Stimulated activated CD4-positive, alpha-beta T cell treated with anti-CD3 and anti-CD28 coated beads, Interleukin-4, amount 100 ng/mL, for 48 hours (primary cell): ENCODE data around the gene TBCA.
"Not testable (repeated sequence)": the region's sequence is repeated elsewhere in the genome, so short reads cannot be mapped to it uniquely, and the experiment has no call there.

ENCODE experiments used
- DNase-seq, 2 donors: peaks; one replicate each; pipeline ENCODE4 v3.0.0-alpha.2; 2020; ENCODE audit warnings: low read depth in 2 of 2

Gene TBCA

DNA sequence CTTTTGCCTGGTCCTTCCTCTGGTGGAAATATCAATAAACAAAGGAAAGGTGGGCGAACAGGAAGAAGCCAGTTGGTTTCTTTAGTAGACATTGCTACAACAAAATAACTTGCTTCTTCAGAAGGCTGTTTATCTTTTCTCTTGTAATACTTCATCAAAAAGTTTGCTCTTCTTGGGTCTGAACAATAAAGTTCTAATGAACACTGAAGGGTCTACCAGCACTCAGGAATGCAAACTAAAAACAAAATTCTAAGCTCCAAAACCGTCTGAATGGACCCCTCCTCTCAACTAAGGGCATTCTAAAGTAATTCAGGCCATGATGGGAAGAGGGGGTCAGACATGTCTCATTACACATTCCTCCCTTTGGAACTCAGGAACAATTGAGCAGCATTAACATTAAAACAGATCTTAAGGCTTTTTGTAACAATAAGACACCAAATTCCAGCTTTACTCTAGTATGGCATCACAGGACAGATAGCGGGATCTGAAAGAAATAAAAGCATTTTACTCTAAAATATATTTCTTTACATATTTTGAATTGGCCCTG is 2.3 kb downstream of the TBCA start:
- no peak for DNase-seq

GRCh38 chr5:77772729-77773128 is 3.4 kb downstream of the TBCA start:
- DNase-seq: no peak

- DNase-seq: no peak
These were observed 4.7 kb downstream of the TBCA start for GRCh38 chr5:77771452-77771851.

DNA sequence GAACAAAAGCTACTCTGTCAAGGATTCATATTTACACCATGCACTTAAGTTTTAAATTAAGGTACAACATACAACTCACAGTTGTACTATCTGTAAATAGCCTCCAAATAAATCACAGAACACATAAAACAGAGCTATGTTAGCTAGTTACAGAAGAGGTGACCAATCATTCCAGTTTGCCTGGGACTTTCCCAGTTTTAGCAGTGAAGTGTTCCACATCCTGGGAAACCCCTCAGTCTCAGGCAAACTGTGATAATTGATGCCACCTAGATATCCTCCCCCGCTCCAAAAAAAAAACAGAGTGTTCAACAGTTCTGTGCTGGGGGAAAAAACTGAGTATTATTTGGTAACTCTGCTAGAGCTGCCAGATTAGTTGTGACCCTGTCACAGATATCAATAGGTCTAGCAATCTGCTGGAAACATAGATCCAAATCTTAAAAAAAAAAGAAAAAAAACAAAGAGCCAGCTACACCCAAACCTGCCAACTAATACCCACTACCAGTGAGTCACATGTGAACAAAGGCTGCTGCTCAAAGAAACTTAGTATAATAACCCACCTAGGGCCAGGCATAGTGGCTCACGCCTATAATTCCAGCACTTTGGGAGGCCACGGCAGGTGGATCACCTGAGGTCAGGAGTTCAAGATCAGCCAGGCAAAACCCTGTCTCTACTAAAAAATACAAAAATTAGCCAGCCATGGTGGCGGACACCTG is 5.7 kb downstream of the TBCA start:
- no peak for DNase-seq

GRCh38 chr5:77768978-77769377 is 7.2 kb downstream of the TBCA start:
- no peak for DNase-seq

GRCh38 chr5:77767301-77767700 is 8.8 kb downstream of the TBCA start:
- DNase-seq: no peak

- no peak for DNase-seq
These were observed 14.5 kb downstream of the TBCA start for GRCh38 chr5:77761606-77762005.

DNA sequence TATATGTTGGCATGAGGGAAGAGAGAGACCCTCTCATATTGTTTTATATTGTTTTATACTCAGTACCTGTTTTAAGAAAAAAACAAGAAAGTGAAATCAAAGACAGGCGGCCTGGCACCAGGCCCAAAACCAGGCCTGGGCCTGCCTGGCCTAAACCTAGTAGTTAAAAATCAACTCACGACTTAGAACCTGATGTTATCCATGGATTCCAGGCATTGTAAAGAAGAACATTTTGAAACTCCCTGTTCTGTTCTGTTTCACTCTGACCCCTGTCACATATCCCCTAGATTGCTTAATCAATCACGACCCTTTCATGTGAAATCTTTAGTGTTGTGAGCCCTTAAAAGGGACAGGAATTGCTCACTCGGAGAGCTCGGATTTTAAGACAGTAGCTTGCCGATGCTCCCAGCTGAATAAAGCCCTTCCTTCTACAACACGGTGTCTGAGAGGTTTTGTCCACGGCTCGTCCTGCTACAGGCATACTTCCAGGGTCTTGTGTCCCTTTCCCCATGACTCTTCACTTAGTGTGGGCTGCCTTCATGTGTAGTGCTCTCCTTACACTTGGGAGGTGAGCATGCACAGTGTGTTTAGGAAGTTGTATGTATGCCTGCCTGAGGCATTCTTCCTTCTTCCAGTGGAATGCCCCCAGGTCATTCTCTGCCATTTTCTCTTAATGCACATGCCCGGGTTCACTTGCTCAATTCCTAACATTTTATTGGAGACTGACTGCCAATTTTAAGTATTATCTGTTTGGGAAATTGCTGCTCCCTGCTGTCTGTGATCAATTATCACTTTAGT is 17.8 kb downstream of the TBCA start:
- DNase-seq: no peak

DNA sequence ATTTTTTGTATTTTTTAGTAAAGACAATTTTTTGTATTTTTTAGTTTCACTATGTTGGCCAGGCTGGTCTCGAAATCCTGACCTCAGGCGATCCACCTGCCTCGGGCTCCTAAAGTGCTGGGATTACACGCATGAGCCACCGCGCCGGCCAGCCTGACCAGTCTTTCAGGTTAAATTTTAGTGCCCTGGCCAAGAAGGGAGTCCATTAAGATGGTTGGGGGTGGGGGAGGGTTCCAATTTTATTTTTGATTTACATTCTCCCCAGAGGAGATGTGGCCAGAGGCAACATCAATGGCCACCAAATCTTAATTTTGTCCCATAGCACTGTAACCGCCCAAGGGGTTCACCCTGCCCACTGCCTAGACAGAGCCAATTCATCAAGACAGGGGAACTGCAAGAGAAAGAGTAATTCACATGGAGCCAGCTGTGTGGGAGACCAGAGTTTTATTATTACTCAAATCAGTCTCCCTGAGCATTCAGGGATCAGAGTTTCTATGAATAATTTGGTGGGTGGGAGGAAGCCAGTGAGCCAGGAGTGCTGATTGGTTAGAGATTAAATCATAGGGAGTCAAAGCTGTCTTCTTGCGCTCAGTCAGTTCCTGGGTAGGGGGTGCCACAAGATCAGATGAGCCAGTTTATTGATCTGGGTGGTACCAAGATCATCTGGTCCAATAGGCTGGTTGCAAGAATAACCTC is 24.7 kb downstream of the TBCA start:
- peak in 1 of 2 donors; percentile 26 for DNase-seq

GRCh38 chr5:77750928-77751327 is 25.2 kb downstream of the TBCA start:
- DNase-seq: not testable (repeated sequence)

GRCh38 chr5:77748160-77748559 is 28.0 kb downstream of the TBCA start:
- no peak for DNase-seq

GRCh38 chr5:77744116-77744515 is 32.0 kb downstream of the TBCA start:
- no peak for DNase-seq

DNA sequence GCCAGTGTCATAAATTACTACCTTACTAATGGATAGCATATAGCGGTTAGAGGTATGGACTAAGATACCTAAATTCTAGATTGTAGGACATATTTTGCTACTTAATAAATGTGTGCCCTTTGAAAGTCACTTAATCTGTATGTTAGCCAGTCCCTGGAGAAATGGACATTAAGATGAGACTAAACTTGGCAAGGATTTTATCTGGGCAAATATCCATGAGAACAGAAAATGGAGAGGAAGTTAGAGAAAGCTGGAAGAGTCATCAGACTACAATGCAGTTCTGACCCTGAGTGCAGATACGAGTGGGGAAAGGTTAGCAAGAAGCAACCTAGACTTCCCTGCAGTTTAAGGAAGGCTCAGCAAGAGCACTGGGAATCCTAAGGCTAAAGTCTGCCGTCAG is 33.0 kb downstream of the TBCA start:
- no peak for DNase-seq

DNA sequence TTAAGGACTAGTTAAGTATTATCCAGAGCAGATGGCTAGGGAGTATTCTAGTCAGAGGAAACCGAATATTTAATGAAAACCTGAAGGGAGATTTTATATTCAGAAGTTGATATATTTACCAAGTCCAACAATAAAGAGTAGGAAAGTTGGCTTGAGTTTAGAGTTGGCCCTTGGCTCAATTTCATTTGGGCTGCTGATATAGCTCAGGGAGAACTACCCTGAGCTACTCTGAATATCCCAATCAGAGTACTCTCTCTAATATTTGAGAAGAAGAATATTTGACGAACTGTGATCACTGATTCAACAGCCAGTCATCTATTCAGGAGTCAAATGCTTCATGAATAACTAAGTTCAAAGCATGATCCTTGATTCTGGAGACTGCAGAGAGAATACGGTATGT is 34.5 kb downstream of the TBCA start:
- no peak for DNase-seq

GRCh38 chr5:77734885-77735284 is 41.3 kb downstream of the TBCA start:
- DNase-seq: no peak

DNA sequence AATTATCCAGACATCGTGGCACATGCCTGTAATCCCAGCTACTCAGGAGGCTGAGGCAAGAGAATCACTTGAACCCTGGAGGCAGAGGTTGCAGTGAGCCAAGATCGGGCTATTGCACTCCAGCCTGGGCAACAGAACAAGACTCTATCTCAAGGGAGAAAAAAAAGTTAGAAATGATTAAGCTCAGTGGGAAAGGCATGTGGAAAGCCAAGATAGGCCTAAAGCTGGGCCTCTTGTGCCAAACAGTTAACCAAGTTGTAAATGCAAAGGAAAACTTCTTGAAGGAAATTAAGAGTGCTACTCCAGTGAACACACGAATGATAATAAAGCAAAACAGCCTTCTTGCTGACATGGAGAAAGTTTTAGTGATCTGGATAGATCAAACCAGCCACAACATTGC is 43.0 kb downstream of the TBCA start:
- DNase-seq: no peak

DNA sequence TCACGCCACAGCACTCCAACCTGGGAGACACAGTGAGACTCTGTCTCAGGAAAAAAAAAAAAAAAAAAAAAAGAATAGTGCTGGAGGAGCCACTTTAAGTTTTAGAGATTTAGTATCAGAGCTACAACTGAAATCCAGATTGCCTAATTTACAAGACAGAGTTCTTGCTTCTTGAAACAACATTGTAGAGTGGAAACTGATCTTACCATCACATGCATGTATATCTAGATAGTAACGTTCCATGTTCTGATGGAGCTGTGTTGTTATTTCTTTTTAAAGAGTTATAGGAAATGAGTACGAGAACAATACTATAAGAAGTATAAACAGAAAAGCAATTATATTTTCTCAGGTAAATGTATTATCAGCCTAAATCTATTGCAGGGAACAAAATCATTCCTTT is 48.9 kb downstream of the TBCA start:
- DNase-seq: no peak

DNA sequence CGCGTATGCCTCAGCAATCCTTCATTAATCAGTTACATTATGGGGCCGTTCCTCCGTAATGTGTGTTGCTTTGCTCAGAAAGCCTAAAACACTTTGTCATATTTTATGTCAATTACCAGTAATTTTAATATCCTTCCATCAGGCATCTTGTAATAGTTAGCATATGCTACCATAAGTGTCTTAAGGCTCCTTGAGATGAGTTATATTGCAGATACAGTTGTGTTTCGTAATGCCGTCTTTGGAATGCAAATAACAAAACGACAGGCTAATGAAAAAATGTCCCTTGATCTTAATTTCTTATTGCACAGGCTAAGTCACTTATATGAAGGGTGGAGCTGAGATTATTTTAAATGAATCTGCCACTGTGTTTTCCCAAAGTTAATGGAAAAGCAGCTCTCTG is 50.5 kb downstream of the TBCA start:
- no peak for DNase-seq

- DNase-seq: no peak
These were observed 51.2 kb downstream of the TBCA start for GRCh38 chr5:77724934-77725333.

DNA sequence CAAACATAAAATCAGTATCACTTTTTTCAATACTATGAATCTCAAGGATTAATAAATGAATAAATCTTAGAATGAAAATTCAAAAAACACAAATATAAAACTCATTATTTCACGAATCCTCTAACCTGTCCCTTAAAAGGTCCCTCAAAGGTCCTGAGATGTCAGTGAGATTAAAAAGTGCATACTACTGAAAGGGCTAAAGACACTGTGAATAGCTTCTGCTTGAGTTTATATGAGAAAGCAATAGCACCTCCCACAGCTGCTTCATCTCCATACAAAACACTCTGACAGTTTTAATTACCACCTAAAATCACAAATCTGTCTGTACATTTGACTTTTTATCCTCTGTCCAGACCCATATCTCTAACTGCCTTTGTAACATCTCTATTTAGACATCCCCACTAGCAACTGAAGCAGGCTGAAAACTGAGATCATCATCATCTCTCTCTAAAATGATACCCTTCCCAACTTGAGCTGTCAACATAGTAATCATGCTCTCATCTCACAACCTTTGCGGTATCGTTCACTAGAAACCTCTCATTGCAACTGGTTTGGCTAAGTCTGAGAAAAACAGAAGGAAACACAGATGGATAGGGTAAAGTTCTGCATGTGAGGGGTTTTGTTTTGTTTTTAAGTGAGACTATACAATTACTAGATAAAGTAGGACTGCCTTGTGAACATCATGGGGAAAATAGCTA is 56.3 kb downstream of the TBCA start:
- no peak for DNase-seq

DNA sequence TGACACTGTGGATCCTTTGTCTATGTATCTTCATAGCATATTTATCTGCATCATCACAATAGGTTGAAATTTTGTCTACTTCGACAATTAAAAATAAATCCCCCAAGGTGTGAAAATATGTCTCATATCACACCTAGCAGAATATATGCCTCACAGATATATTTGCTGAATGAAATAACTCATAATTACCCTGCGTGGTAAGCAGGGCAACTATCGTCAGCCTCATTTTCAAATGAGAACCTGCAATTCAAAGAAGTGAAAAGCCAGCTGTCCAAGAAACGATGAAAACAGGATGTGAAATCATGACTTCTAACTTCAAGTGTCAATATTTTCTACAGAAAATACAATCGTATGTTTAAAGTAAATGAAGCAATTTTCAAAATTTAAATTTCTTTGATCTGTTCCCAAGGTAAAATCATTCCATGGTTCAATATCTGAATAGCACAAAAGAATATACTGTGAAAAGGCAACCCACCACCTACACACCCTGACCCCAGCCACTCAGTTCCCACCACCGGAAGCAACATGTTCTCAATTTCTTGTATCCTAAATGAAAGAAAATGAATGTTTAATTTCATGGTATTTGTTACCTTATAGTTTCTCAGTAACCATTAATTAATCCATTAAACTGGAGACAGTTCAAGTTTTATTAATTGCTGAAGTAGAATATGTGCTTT is 57.1 kb downstream of the TBCA start:
- no peak for DNase-seq
